ENCODE measurements around the gene SPOCK1.
"Not testable (repeated sequence)": the region's sequence is repeated elsewhere in the genome, so short reads cannot be mapped to it uniquely, and the experiment has no call there.

SPOCK1 gene

DNA sequence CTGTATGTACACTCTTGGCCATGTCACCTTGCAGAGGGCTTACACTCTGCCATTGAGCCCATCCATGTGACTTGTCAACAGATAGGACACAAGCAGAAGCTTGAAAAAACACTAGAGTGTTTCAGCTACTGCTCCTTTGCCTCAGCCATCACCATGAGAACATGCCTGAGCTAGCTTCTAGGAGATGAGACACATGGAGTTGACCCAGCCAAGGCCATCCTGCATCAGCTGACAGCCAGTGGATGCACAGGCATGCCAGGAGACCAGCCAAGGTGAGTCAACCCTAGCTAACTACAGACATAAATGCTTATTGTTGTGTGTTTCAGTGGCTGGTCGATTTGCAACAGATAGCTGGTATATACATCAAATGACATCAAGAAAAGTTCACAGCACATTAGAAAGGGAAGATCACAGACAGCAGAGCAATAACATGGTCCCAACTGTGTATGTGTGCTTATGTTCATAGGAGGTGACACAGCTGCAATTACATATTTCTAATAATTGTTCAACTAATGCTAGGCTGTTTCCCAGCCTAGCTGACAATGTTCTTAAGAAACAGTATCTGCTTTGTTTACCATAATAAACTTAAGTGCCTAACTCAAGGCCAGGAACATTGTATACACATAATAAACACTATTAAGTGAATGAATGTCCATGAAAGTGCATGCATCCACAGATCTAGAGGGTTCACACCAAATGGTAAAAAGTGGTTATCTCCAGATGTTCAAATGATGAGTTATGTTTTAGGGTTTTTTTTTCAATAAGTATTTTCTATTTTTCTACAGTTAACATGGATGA, 105.7 kb downstream of the SPOCK1 start:
- DNase-seq: no peak

DNA sequence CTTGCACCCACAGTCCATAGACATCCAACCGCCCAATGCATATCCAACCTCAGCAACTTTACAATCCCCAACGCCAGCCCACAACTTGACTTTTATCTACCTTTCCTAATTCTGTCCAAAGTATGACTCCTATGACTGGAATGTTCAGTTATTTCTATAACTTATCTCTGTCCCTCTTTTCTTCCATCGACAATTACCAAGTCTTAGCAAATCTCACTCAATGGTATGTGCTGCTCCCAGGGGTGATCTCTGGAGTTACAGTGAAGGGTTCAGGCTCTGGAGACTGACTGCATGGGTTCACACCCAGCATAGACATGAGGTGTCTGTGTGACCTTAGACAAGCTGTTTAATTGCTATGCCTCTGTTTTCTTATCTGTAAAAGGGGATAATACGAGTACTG, 106.9 kb downstream of the SPOCK1 start:
- no peak for DNase-seq

DNA sequence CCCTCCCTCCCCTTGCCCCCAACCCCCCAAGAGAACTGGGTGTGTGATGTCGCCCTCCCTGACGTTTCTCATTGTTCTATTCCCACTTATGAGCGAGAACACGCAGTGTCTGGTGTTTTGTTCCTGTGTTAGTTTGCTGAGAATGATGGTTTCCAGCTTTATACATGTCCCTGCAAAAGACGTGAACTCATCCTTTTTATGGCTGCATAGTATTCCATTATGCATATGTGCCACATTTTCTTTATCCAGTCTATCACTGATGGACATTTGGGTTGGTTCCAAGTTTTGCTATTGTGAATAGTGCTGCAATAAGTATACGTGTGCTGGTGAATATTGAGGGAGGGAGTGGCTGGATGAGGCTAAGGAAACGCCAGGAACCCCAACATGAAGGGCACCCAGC, 108.1 kb downstream of the SPOCK1 start:
- not testable (repeated sequence) for DNase-seq

DNA sequence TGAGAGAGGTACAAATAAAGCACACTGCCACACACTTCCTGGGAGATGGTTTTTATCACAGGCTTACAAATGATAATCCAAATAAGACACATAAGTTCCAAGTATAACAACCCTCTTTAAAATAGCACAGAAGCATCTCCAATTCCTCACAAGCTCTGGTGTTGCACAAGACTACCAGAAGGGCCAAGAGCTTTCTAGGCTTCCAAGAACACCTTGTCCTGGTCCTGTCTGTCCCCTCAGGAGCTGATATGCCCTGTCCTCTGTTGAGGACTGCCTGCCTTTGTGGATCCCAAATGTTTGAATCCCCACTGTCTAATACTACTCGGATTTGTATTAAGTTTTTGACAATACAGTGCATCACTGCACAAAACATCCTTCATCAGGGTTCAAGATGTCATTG, 110.1 kb downstream of the SPOCK1 start:
- no peak for DNase-seq

DNA sequence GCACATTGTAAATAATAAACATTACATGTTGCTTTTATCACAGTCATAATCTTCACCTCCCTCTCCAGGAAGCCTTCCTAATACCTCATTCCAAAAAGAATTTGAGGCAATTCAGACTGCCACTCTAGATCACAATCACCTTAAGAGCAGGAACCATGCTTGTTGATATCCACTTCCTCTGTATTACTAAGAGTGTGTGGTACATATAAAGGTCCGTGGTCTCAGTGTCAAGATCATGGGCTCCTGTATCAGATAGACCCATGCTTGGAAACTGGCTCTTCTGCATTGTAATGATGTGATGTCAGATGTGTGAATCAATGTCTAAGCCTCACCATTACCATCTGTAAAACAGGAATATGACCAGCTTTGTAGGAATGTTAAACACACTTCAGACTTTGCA, 114.1 kb downstream of the SPOCK1 start:
- DNase-seq: no peak

DNA sequence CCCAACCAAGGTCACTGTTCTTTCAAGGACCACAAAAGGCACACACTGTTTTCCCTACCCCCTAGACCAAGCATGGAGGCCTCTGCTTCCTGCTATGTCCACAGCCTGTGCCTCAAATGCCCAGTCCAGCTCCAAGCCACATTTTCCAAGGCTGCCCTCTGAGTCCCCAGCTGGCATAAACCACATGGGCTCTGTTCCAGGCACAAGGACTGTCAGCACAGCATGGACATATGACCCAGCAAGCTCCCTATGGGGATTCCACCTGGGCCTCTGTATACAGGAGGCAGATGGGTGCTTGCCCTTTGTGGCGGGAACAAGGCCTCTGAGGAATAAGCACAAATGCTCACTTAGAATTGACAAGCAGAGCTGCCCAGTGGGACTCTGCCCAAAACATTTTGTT, 115.2 kb downstream of the SPOCK1 start:
- no peak for DNase-seq

DNA sequence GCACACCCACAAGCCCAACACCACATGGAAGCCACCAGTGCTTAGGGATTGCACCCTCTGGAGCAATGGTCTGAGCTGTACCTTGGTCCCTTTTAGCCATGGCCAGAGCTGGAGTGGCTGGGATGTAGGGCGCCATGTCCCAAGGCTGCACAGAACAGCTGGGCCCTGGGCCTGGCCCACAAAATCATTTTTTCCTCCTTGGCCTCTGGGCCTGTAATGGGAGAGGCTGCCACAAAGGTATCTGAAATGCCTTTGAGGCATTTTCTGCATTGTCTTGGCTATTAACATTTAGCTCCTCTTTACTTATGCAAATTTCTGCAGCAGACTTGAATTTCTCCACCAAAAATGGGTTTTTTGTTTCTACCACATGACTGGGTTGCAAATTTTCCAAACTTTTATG, 117.6 kb downstream of the SPOCK1 start:
- DNase-seq: no peak

DNA sequence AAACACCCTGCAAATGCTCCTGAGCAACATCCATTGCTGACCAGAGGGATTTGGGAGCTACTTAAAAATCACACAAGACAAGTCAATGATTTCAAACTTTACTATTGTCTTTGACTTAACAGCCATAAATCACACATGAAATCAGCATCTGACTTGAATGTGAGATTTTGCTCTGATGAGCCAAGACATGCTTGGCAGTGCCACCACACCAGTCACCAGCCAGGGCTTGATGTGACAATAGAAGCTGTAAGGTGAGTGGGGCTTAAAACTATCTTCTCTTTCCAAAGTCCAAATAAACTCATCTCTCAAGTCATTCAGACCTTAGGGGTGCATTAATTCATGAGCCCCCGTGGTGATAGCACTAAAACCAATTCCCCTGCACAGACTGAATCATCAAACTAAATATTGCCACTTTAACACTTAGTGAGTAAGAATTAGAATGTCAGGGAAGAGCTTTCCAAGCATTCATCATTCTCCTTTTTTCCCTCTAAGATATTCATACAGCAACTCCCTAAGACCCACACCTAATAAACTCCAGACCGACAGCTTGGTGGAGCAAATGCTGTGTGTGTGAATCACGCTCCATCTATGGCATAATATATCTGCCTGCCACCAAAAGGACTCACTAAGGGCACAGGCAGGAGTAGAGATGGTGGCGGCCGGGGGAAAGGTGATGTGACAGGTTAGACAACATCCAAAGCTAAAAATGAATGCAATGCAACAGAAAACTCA, 119.4 kb downstream of the SPOCK1 start:
- DNase-seq: no peak

DNA sequence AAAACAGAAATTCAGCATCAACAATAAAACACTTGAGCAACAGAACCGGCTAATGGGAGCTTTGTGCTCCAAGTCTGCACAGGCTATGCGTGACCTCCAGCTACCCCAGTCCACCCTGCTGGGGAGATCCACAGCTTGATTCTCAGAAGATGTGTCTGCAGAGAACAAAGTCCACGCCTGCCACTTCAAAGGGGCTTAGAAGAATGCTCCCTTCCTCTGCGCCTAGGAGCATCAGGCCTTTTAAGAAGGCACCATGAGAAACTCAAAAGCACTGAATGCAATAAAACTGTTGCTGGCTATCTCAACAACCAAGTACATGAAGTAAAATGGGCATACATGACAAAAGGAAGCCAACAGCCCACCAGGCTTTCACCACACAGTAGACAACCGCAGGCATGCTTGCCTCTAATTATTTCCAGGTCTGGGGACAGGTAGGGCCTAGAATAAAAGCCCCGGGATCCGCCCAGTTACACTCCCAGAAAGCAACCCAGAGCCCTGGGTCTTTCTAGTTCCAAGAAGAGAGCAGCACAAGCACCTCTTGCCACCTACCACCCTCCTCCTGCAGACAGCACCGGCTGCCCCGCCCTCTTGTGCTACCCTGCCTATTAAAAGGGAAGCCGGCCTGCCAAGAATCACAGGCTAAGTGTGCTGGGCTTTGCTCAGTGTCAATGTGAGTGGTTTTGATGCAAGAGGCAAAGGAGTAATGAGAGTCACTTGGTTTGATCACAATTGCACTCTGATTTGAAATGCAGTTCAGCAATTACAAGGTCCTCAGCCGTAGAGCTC, 123.2 kb downstream of the SPOCK1 start:
- no peak for DNase-seq

DNA sequence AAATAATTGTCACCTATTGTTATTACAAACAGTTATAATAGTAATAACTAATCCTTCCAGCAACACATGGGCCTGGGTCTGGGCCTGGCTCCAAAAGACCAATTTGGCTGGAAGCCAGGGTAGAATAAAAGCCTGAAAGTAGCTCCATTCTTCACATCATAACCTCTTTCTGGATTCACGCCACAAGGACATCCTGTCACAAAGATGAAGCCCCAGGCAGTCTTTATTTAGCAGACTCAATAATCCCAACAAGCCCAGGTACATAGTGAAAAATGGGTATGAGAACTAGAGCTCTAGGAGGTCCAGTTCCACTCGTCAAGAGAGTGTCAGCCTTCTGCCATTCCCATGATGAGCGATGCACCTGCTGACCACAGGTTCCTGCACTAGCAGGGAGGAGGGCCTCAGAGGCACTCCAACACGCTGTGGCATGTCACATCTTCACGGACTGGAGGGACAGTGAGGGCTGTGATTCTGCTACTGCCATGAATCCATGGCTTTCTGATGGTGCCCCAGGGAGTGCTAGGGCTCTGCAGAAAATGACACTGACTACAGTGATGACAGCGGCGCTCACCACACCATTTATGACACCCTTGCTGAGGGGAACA, 124.9 kb downstream of the SPOCK1 start:
- DNase-seq: no peak

DNA sequence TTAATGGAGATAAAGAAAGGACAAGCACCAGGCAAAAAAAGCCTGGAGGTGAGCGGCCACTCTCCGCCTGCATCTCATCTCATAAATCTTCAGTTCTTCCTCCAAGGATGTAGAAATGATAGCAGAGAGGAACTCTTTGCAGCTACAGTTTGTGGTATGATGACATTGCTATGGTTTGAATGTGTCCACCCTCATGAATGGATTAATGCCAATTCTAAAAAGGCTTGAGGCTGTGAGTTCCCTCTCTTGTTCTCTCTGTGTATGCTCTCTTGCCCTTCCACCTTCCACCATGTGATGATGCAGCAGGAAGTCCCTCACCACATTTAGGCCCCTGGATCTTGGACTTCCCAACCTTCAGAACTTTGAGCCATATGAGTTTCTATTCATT, 126.4 kb downstream of the SPOCK1 start:
- DNase-seq: no peak

DNA sequence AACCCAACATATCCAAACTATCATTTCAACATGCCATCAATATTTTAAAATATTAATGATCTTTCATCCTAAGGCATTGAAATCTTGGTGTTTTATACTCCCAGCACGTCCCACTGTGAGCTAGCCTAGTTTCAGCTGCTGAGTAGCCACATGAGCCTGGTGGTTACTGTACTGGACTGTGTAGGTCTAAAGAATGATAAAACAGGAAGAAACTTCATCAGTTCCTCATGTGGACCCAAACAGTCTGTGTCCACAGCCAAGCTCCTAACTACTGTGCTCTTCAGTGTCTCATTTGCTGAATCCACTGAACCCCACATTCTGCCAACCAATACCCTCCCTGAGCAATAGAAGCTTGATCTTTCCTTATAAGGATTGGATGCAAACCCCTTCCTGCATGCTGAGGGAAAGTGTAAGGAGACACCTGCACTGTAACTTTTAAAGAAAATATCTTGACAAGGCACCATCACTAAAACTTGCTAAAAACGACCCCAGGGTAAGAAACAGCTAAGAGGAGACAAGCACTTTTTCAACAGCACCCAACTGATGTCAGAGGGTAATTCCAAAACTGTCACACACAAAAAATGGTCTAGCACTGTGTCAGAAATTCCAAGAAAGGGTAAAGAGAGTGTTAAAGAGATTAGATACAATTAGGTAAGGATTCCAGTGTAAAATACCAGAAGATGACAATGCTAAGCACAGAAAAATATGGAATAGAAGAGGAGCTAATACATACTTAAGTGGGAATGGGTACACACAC, 126.9 kb downstream of the SPOCK1 start:
- DNase-seq: no peak

DNA sequence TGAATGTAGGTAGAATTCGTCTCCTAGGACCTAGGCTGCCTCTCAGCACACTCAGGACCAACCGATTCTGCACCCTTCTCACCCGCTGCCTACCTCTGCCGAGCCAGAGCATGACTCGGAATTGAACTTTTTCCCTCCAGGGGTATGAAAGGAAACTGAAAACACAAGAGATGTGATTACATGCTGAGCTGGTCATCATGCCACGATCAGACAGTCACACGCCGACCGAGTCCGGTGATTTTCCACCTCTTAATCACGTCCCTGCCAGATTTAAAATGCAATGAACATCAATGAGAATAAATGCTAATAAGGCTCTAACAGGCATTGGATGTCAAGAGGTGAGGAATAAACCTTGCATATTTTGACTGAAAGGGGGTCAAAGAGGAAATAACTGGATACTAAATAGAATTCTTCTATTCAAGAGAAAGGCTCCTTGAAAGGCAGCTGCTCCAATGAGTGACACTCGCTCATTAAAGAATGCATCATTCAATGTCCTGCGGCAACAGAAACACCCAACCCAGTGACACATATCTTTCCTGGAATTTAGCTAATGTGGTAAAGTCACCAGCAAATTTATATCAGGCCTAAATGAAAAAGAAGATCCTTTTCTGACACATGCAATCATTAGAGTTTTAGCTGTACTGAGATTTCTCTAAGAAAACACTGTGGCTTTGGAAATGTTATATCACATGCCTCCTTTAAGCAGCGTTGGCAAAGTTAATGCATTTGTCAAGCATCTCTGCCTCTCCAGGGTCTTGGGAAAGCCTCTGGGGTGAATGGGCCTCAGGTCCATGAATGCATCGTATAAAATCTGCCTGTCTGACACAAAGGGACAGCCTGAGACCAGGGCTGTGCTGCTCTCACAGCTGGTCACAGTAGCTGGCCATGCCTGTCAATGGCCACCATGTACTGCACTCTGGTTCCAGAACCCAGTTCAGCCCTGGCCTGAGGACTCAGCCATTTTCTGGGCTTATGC, 128.7 kb downstream of the SPOCK1 start:
- no peak for DNase-seq

DNA sequence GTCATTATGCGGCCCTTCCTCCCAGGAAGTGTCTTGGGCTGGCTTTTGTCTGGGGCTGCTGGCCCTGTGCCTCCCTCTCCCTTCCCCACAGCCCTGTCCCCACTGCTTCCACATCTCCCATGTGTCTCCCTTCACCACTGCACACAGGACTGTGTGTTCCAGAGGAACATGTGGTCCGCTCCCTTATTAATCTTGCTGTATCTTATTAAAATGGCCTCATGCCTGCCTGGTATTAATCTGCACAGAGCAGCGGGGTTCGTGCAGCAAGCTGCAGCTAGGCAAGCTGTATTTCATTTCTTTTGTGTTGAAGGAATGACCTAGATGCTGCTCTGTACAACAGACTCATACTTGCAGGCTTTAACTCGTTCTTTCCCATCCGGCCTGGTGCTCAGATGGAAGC, 130.5 kb downstream of the SPOCK1 start:
- no peak for DNase-seq

DNA sequence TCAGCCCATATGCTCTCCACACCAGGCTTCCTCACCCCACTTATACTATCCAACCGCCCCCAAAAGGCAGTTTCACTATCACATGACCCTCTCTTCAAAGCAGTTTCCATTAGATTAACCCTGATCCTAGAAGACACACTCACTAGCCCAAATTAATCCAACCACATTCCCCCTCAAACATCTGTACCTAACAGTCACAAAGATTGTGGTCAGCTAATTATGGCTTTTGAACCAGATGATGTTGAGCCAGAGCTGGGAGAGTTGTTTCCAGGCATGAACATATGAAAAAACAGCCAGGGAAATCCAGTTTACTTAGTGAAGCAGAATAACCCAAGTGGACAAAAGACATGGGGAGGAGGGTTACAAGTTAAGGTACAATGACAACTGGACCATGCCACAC, 131.2 kb downstream of the SPOCK1 start:
- DNase-seq: no peak

DNA sequence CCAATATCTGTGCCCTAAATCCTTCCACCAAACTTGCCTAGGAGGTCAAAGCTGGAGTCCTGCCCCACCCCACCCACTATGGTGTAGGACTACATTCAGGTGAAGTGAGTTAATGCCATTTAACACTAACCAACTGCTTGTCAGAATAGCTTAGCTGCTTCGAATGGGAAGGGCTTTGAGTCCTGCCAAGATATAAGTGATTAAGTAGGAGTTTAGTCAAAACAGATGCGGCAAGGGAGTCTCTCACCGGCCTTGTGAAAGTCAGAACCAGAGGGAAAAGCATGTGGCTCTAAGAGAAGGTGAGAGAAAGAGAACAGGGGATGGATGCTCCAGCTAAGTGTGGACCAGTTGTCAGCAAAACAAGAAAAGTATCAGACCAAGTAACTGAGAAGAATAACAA, 132.6 kb downstream of the SPOCK1 start:
- no peak for DNase-seq

DNA sequence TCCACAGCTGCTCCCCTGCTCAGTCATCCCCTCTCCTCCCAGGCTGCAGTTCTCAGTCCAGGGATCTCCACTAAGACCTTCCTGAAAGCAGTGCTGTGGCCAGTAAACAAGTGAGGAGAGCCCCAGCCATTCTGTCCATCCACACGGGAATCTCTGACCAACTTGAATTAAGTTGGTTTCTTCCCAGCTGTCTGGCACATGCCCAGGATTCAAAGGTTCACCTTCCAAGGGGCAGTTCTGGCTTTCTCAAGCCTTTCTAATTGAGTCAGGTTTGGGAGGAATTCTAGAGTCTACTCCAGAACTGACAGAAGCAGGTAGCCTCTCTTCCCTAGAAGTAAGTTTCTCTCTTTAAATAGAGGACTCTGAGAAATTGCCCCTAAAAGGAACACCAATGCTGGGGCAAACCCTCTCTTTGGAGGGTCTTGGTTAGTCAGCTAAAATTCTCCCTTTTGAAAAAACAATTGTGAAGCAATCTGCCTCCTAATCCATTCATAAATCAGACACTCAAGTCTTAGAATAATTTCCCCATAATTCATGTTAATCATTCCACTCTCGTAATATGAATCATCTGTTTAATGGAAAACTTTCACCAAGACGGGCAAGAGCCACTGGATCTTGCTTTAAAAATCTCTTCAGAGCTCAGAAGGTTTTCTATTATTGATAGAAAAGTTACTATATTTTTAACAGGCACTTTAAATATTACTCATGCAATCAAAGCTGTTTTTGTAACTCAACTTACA, 133.8 kb downstream of the SPOCK1 start:
- DNase-seq: no peak

DNA sequence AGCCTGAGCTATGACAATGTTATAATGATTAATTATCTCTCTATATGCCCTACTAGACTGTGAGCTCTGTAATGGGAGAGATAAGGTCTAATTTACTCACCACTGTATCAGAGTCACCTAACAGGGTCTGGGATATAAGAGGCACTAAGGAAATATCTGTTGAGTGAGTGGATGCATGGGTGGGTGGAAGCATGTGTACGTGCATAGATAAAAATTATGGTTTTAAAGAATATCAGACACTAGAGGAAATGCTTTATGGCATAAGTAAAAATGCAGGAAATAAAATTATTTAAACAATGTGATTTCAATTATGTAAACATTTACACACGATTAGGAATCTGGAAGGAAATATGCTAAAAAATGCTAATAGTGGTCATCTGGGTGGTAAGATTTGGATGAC, 137.8 kb downstream of the SPOCK1 start:
- no peak for DNase-seq

DNA sequence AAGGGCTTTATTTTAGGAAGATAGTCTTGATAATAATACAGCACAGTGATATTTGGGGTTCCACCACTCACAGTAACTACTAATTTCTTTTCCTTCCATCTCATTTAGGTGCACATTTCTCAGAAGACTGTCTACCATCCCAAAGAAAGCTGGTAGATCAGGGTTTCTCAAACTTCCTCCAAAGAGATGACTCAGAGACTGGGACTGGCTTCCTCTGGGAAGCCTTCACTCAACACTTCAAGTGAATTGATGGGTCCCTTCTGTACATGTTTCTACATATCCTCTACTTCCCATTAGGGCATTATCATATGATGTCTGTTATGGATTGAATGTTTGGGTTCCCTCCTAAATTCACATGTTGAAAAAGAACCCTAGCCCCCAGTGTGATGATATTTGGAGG, 138.5 kb downstream of the SPOCK1 start:
- no peak for DNase-seq

DNA sequence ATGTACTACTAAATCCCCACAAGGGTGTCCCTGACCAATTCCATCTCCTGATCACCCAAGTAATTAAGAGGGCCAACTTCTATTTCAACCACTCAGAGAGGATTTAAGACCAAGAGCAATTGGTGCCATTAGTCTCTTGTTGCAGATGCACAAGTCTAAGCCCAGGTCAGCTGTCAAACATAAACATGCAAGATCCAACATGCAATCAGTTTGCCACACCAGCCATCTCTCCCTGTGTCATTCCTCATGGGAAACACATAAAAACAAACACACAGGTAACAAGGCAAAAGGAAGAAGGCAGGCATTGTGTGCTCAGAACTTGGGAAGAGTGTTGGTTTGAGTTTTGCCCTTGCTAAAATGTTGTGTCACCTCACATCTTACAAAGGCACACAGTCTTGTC, 139.2 kb downstream of the SPOCK1 start:
- no peak for DNase-seq

DNA sequence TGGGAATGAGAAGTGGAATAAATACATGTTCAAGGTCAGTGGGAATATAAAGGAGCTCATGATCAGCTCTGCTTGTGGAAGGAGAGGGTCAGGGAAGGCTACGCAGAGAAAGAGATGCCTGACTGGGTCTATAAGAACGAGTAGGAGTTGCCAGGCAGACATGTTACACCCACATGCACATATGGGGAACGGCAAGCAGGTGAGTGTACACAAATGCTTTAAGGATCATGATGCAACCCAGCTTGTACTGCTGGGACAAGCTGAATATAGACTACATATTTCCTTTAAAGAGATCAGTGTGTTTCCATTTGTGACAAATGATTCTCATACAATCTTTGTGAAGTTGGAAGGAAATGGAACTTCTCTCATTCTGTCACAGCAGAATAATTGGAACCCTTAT, 141.7 kb downstream of the SPOCK1 start:
- no peak for DNase-seq
